Kidney (tissue), 14 donors: ENCODE results near the gene POLD4. TPM values are rescaled to one million over a fixed set of nuclear protein-coding genes. Genes with fewer than 3 reads are reported as not detected.
A peak's percentile ranks its signal among the peaks of the same experiment; 100 is the strongest.

Source experiments
- DNase-seq, 5 donors: peaks; one replicate each; pipeline ENCODE4 v3.0.0-alpha.2; 2013 to 2020
- FAIRE-seq: peaks from 2 replicates; lab custom pipeline; 2012; peaks lifted over from hg19 to GRCh38; lab: Jason Lieb, UNC
- H3K27ac ChIP-seq, 2 donors: one replicate each; pipeline ENCODE4 v1.7.0; 2013; ENCODE audit warnings: low read depth in 2 of 2, low read length in 2 of 2, inconsistent platforms in 1 of 2
- H3K27me3 ChIP-seq: one replicate; pipeline ENCODE4 v1.7.1; 2013; ENCODE audit warnings: low read length, inconsistent platforms; ENCODE audit not compliant: control insufficient read depth, insufficient read depth
- H3K36me3 ChIP-seq, 3 donors: one replicate each; pipeline versions ENCODE4 v1.7.0 to v1.7.1; 2013; ENCODE audit warnings: low read length in 3 of 3, control low read depth in 1 of 3, inconsistent platforms in 1 of 3; ENCODE audit not compliant: insufficient read depth in 3 of 3, control insufficient read depth in 2 of 3
- H3K4me1 ChIP-seq, 3 donors: one replicate each; pipeline versions ENCODE4 v1.7.0 to v1.7.1; 2013; ENCODE audit warnings: low read length in 3 of 3, inconsistent platforms in 1 of 3, low read depth in 1 of 3; ENCODE audit not compliant: control insufficient read depth in 2 of 3, insufficient read depth in 2 of 3
- H3K4me3 ChIP-seq, 3 donors: one replicate each; pipeline versions ENCODE4 v1.7.0 to v1.8.1; 2013; ENCODE audit warnings: low read length in 3 of 3, control low read depth in 1 of 3, inconsistent platforms in 1 of 3
- H3K9ac ChIP-seq, 3 donors: one replicate each; pipeline versions ENCODE4 v1.7.0 to v1.7.1; 2013; ENCODE audit warnings: low read length in 3 of 3, control low read depth in 1 of 3, inconsistent platforms in 1 of 3
- H3K9me3 ChIP-seq, 3 donors: one replicate each; pipeline versions ENCODE4 v1.7.0 to v1.7.1; 2013; ENCODE audit warnings: low read length in 3 of 3, control low read depth in 1 of 3, inconsistent platforms in 1 of 3; ENCODE audit not compliant: control insufficient read depth in 2 of 3, insufficient read depth in 1 of 3
- intact Hi-C: fragments of 100-400 bp; cut with DNase I; formaldehyde crosslinking; loops from one replicate; pipeline ENCODE4 v1.11.1; 2022
- polyA plus RNA-seq: library from polyadenylated mRNA; stranded (reverse); fragments of 350-450 nt; fragmentation: Illumina TruSeq; extraction: RNeasy Lipid Tissue Mini Kit (QIAGEN cat#74804); gene quantifications from one replicate; pipeline ENCODE4 v1.2.3, GENCODE V29; 2014; ENCODE audit warnings: low read depth, low replicate concordance; ENCODE audit not compliant: insufficient read depth
- total RNA-seq: library from RNA; stranded (reverse); fragmentation: NEBNext Ultra II Directional; extraction: Animal tissue kit (Norgen Biotek cat#: 25700); gene quantifications from one replicate; pipeline ENCODE4 v1.2.1, GENCODE V29; 2021
- TF ChIP-seq, protein P1 (sequence below): IDR thresholded peaks from 3 replicates; pipeline ENCODE4 v1.5.1; 2012; ENCODE audit warnings: mild to moderate bottlenecking, moderate library complexity, borderline replicate concordance; ENCODE audit not compliant: insufficient read depth; ENCODE audit errors: extremely low read depth
- donor health status: control.
- donor health status: control.
- donor health status: control.
- donor health status: control.
- donor health status: control.
- donor health status: DM: yes; HTN: yes; CAD: no.
- donor health status: Normal renal cell carcinoma (clear cell type).

POLD4 gene
- total and polyA plus RNA-seq, 2 donors from 2014 or later = 54.4 to 174 TPM

DNA sequence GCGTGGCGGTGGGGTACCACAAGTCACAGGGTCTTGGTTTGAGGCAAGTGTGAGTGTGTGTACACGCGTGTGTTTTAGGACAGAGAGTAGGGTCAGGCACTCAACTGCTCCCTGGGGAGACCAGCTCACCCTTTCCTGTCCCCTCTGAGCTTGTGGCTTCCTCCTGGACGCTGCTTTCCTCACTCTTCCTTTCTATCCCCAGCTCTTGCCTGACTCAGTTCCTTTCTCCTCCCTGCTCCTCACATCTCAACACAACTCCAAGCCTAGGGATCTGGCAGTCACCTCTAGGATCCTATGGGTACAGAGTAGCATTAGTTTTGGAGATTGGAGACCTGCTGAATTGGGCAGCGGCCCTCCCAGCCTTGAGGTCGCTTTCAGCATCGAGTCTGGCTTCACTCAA is 15.9 kb upstream of the POLD4 start:
- Histone ChIP-seq H3K4me1 (peaks cover 5 to 34% (median 19%) of the 10 kb centered on the region in 3 donors), H3K4me3 (no peak overlapping the region), H3K36me3 (peaks cover 0 to 3% (median 0%) of the 10 kb centered on the region in 3 donors), H3K9me3 (no peaks in the 10 kb centered on the region), H3K9ac (peak overlapping the region in 1 of 3 donors; percentile 49), H3K27me3 (no peaks in the 10 kb centered on the region), H3K27ac (no peak overlapping the region)
- no peak for DNase-seq
- no peak for FAIRE-seq
- TF ChIP-seq, protein P1, sequence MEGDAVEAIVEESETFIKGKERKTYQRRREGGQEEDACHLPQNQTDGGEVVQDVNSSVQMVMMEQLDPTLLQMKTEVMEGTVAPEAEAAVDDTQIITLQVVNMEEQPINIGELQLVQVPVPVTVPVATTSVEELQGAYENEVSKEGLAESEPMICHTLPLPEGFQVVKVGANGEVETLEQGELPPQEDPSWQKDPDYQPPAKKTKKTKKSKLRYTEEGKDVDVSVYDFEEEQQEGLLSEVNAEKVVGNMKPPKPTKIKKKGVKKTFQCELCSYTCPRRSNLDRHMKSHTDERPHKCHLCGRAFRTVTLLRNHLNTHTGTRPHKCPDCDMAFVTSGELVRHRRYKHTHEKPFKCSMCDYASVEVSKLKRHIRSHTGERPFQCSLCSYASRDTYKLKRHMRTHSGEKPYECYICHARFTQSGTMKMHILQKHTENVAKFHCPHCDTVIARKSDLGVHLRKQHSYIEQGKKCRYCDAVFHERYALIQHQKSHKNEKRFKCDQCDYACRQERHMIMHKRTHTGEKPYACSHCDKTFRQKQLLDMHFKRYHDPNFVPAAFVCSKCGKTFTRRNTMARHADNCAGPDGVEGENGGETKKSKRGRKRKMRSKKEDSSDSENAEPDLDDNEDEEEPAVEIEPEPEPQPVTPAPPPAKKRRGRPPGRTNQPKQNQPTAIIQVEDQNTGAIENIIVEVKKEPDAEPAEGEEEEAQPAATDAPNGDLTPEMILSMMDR = no peak
- intact Hi-C loops = no loop called here

DNA sequence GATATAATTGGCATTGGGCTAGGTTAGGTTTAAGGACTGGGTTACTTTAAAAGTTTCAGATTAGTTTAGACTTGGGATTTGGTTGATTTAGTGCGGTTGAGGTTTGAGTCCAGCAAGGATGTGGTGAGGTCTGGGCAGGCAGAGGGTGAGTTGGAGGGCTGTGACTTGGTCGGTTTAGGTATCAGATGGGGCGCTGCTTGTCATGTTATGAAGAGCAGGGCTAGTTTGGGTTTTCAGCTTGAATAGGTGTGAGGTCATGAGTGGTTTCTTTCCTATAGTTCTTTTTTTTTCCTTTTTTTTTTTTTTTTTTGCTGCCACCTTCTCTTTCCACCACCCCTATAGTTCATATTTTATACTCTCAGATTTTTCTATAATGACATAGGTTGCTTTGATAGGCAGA is 15.3 kb upstream of the POLD4 start:
- H3K36me3 ChIP-seq = peaks cover 0 to 3% (median 0%) of the 10 kb centered on the region in 3 donors
- TF ChIP-seq, protein P1 = no peak
- H3K9me3 ChIP-seq = no peaks in the 10 kb centered on the region
- H3K27ac ChIP-seq = no peak overlapping the region
- FAIRE-seq (no peak), DNase-seq (no peak)
- H3K4me3 ChIP-seq = no peak overlapping the region
- peaks cover 5 to 32% (median 17%) of the 10 kb centered on the region in 3 donors for H3K4me1 ChIP-seq
- intact Hi-C loops = no loop called here
- H3K9ac ChIP-seq = no peak overlapping the region
- H3K27me3 ChIP-seq = no peaks in the 10 kb centered on the region

DNA sequence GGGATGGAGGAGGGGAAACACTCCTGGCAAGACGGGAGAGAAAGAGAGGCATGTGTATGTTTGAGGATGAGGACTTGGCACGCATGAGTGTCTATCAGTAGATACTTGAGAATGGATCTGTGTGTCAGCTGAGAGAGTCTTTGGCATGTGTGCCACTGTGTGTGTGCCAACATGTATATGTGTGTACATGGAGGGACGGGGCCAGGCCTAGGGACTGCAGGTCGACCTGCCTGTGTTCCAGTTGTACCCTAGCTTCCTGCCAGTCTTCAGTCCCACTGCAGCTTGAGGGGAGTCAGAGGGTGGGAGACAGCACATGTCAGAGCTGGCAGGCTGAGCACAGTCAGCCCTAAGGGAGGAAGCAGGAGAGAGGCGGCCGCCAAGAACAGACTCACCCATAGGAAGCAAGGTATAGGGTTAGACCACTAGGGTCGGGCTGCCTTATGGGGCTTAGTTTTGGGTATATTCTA is 14.4 kb upstream of the POLD4 start:
- intact Hi-C loops = no loop called here
- Histone ChIP-seq H3K4me3 (no peak overlapping the region), H3K9ac (no peak overlapping the region), H3K36me3 (peaks cover 0 to 3% (median 0%) of the 10 kb centered on the region in 3 donors), H3K27ac (no peak overlapping the region), H3K9me3 (no peaks in the 10 kb centered on the region), H3K4me1 (peaks cover 5 to 32% (median 17%) of the 10 kb centered on the region in 3 donors), H3K27me3 (no peaks in the 10 kb centered on the region)
- TF ChIP-seq, protein P1 = no peak
- FAIRE-seq = no peak
- DNase-seq = no peak
